Measurements from ENCODE around the gene APRT. TPM values are rescaled to one million over a fixed set of nuclear protein-coding genes. Genes with fewer than 3 reads are reported as not detected.
"Not testable (repeated sequence)": the region's sequence is repeated elsewhere in the genome, so short reads cannot be mapped to it uniquely, and the experiment has no call there.

APRT gene
- total RNA-seq, 1 donor = 73.8 TPM

- TF ChIP-seq CTCF (IDR thresholded peaks at IDR 0.05; ENCODE audit: insufficient read depth, low read length) = no peak
- DNase-seq (ENCODE audit: low read depth) = no peak
- no peak overlapping the region for H3K4me3 ChIP-seq (ENCODE audit: low read depth, low read length)
These were observed 12.7 kb upstream of the APRT start for GRCh38 chr16:88824256-88825077.

- not testable (repeated sequence) for H3K4me3 ChIP-seq (ENCODE audit: low read depth, low read length)
These were observed 11.9 kb upstream of the APRT start for GRCh38 chr16:88823646-88824045.

GRCh38 chr16:88822281-88823040, 10.7 kb upstream of the APRT start:
- no peak overlapping the region for H3K4me3 ChIP-seq (ENCODE audit: low read depth, low read length)
- TF ChIP-seq CTCF (IDR thresholded peaks at IDR 0.05; ENCODE audit: insufficient read depth, low read length) = no peak
- DNase-seq (ENCODE audit: low read depth) = no peak

More at GRCh38 chr16:88823646-88824045, 11.9 kb upstream of the APRT start:
- not testable (repeated sequence) for DNase-seq (ENCODE audit: low read depth)

- TF ChIP-seq CTCF (IDR thresholded peaks at IDR 0.05; ENCODE audit: insufficient read depth, low read length) = no peak
- no peak for DNase-seq (ENCODE audit: low read depth)
- H3K4me3 ChIP-seq (ENCODE audit: low read depth, low read length) = no peak overlapping the region
These were observed 9.6 kb upstream of the APRT start for GRCh38 chr16:88821168-88821850.

- no peak for TF ChIP-seq CTCF (IDR thresholded peaks at IDR 0.05; ENCODE audit: insufficient read depth, low read length)
- no peak for DNase-seq (ENCODE audit: low read depth)
- no peak overlapping the region for H3K4me3 ChIP-seq (ENCODE audit: low read depth, low read length)
These were observed 8.8 kb upstream of the APRT start for GRCh38 chr16:88820385-88821025.

- TF ChIP-seq CTCF (IDR thresholded peaks at IDR 0.05; ENCODE audit: insufficient read depth, low read length) = no peak
- DNase-seq (ENCODE audit: low read depth) = no peak
- no peak overlapping the region for H3K4me3 ChIP-seq (ENCODE audit: low read depth, low read length)
These were observed 7.4 kb upstream of the APRT start for GRCh38 chr16:88819126-88819525.

Data from fibroblast of the aortic adventitia (primary cell).